IPS-18c (cell line): ENCODE results near the gene ZNF254.
"Not testable (repeated sequence)": the region's sequence is repeated elsewhere in the genome, so short reads cannot be mapped to it uniquely, and the experiment has no call there.

Experiments
- H3K4me3 ChIP-seq: 2 replicates; pipeline ENCODE4 v1.7.0; 2013; ENCODE audit warnings: low read depth, mild to moderate bottlenecking, low read length, moderate library complexity; ENCODE audit not compliant: insufficient read depth
- H3K9me3 ChIP-seq: one replicate; pipeline ENCODE4 v1.6.1; 2013; ENCODE audit warnings: mild to moderate bottlenecking, low read length, moderate library complexity; ENCODE audit not compliant: control insufficient read depth, insufficient read depth

Gene ZNF254

DNA sequence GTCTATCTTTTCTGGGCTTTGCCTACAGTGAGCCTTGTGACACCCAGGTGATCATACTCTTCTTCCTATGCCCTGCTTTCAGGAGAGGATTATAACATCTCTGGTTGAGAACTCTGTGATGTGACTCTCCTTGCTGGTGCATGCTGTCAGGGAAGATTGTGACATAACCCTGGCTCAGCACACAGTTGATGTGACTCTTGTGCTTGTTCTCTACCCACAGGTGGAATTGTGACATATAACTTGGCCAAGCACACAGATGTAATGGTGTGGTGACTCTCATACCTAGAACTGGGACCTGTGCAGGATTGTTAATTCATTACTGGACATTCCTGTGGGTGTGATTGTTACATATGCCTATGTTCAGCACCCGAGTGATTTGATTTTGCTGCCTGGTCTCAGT, 21.7 kb upstream of the ZNF254 start:
- Histone ChIP-seq H3K4me3 (no peak overlapping the region), H3K9me3 (no peaks in the 10 kb centered on the region)

DNA sequence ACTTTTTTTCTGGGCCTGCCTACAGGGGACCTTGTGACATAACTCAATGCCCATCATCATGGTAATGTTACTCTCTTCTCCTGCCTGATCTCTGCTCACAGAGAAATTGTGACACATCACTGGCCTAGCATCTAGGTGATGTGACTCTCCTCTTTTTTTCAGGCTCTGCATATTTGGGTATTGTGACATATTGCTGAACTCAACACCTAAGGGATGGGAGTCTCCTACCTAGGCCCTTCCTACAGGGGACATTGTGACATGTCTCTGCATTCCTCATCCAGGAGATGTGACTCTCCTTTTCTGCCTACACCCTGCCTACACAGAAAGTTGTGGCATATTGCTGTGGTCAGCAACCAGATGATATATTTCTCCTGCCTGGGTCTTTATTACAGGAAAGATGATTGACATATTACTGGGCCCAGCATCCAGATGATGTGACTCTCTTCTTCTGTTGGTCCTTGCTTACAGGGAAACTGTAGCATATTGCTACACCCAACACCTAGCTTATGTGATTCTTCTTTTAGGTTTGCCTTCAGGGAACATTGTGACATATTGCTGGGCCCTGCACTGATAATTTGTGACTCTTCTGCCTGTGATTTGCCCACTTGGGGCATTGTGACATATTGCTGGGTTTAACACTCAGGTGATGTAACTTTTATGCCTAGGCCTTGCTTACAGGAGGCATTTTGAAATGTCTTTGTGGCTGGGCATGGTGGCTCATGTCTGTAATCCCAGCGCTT, 21.0 kb upstream of the ZNF254 start:
- H3K4me3 ChIP-seq: no peak overlapping the region
- no peaks in the 10 kb centered on the region for H3K9me3 ChIP-seq

DNA sequence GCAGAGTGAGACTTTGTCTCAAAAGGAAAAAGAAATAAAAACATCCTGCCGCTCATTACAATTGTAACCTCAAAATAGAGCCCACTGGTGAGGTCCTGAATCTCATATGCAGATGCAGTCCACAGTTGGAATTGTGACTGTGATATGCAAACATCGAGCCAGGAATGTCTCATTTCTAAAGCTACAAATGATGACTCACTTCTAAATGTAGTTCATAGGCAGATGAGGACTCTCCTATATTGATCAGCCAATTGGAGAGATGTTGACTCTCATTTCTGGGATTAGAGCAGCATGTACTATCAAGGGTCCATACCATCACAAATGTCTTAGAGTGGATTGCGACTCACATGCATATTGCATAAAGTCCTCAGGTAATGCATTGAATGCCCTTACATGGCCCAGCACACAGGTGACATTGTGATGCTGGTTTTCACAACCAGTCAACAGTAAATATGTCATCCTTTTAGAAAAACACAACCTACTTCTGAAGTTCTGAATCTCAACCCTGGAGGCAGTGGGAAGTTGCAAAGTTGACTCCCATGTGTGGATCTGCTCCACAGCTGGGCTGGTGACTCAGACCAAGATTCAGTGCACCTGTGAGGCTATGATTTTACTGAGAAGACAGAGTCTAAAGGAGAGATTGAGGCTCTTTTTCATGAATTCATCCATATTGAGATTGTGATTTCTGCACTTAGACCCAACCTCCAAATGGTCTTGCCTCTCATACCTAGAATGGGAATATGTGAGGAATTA, 16.9 kb upstream of the ZNF254 start:
- H3K9me3 ChIP-seq: no peaks in the 10 kb centered on the region

DNA sequence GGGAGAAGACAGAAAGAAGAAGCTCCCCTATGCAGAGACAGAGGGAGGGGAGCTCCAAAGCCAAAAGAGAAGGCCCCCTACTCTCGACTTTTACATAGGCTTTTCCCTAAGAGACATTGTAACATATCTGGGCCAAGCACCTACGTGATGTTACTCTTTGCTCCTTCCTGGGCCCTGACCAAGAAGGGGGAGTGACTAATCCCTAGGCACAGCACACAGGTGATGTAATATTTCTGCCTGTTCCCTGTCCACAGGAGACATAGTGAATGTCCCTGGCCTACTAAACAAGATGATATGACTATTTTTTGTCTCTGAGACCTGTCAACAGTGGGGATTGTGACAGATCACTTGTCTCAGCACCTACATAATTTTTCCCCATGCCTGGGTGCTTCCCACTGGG, 15.9 kb upstream of the ZNF254 start:
- Histone ChIP-seq H3K4me3 (no peak overlapping the region), H3K9me3 (no peaks in the 10 kb centered on the region)

More for the DNA sequence above, 16.9 kb upstream of the ZNF254 start:
- H3K4me3 ChIP-seq: no peak overlapping the region

DNA sequence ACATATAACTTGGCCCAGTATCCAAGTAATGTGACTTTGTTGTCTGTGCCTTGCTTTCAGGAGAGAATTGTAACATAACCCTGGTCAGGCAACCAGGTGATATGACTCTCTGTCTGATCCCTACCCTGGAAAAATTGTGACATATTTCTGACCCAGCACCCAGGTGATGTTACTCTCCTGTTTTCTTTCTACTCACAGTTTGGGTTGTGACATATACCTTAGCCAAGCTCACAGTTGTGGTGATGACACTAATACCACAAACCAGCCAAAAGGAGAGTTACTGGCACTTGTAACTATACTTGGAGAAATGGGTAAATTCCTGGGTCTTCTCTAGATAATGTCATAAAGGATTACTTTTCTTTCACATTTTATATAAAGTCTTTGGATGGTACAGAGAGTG, 14.3 kb upstream of the ZNF254 start:
- H3K9me3 ChIP-seq: no peaks in the 10 kb centered on the region
- H3K4me3 ChIP-seq: no peak overlapping the region

DNA sequence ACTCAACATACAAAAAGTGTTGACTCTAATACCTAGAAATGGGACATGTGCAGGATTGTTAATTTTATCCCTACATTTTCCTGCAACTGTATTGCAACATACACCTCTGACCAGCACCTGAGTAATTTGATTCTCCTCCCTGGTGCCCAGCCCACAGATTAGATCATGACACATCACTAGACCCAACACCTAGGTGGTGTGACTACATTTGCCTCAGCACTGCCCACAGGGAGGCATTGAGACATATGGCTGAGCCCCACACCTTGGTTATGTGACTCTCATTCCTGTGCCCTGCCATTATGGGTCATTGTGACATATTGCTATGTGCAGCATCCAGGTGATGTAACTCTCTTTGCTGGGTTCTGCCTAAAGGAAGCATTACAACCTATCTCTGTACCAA, 13.2 kb upstream of the ZNF254 start:
- Histone ChIP-seq H3K9me3 (no peaks in the 10 kb centered on the region), H3K4me3 (no peak overlapping the region)

DNA sequence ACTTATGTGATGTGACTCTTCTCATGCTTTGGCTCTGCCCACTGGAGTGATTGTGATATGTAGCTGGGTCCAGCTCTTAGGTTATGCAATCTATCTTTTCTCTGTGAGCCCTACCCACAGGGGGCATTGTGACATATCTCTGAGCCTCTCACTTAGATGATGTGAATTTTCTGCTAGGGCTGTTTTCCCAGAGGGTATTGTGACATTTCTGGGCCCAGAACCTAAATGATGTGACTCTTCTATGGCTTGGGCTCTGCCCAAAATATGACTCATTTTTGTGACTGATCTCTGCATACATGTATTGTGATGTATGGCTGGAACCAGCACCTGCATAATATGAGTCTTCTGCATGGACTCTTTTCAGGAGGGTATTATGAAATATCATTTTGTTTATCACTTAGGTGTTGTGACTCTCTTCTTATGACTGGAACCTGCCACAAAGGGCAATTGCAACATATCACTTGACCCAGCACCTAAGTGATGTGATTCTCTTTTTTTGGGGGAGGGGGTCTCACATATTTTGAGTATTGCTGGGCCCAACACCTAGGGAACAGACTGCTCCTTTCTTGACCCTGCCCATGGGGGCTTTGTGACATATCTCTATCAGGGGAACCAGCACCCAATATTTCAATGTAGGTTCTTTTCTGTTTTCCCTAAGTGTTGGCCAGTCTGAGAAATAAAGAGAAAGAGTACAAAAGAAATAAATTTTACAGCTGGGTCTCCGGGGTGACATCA, 12.1 kb upstream of the ZNF254 start:
- Histone ChIP-seq H3K4me3 (no peak overlapping the region), H3K9me3 (no peaks in the 10 kb centered on the region)

DNA sequence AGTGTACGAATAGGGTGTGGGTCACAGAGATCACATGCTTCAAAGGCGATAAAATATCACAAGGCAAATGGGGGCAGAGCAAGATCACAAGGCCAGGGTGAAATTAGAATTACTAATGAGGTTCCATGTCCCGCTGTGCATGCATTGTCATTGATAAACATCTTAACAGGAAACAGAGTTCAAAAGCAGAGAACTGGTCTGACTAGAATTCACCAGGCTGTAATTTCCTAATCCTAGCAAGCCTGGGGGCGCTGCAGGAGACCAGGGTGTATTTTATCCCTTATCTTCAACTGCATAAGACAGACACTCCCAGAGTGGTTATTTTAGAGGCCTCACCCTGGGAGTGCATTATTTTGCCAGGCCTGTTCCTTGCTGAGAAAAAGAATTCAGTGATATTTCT, 11.5 kb upstream of the ZNF254 start:
- H3K4me3 ChIP-seq, H3K9me3 ChIP-seq: not testable (repeated sequence)

DNA sequence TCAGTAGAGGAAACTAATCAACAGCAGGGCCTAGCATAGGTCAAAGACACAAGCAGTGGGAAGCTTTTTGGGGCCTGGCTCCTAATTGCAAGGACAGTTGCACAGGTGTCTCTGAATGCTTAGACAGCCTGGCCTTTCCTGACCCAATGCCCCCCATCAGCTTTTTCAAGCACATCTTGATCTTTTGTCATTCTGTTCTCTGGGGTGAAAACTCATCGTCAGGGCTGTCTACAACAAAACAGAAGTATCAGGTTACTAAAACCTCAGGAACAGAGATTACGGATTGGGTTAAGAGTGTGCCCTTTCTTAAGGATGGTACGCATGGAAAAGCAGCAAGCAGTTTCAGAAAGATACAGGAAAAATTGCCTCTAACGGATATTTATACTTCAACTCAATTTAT, 8.3 kb upstream of the ZNF254 start:
- Histone ChIP-seq H3K4me3 (no peak overlapping the region), H3K9me3 (no peaks in the 10 kb centered on the region)

DNA sequence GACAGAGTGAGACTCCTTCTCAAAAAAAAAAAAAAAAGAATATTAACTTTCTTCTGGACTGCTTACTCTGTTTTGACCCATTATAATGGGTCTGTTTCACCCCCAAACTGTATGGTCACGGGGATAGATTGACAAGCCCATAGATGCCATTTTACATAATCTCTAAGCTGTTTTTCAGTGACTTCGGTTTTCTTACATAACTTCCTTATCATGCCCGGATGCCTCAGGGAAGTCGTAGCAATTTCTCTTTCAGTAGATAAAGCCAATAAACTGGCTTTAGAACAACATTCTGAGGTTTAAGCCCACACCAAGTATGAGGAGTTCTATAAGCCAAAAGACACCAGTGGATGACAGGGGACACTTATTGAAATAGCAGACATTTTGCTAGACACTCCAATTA, 5.9 kb upstream of the ZNF254 start:
- Histone ChIP-seq H3K4me3 (no peak overlapping the region), H3K9me3 (no peaks in the 10 kb centered on the region)

DNA sequence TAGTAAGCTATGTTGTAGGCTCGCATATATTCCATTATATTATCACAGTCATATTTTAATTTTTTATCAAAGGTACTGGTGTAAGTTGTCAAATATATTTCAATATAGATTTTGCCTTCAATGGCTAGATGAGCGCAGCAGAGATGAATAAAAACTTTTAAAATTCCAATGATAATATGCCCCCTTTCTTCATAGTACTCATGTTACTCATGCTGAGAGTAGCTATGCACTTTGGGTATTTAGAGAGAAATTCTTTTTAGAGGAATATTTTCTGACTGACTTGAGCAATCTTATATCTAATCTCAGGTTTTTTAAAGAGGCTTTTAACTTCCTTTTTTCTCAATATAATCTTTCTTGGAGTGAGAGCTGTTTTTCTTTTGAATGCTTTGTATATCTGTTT, 11.4 kb downstream of the ZNF254 start:
- H3K4me3 ChIP-seq: no peak overlapping the region
- no peaks in the 10 kb centered on the region for H3K9me3 ChIP-seq

DNA sequence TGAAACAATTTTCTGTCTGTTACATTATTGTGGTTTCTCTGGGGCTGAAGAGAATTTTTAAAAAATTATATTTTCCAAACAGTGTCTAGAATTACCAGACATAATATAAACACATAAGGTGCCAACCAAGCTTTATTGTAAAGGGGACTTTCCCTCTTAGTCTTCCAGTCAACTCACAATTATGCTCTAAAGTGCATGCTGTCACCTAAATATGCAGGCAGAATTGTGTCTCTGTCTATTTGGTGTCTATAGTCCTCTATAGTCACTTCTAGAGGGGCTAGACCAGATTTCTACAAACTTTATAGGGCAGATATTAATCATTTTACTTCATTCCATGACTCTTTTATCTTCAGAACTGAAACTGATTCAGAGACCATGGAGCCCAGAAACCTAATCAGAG, 12.8 kb downstream of the ZNF254 start:
- Histone ChIP-seq H3K9me3 (peaks cover 2% of the 10 kb centered on the region), H3K4me3 (no peak overlapping the region)

DNA sequence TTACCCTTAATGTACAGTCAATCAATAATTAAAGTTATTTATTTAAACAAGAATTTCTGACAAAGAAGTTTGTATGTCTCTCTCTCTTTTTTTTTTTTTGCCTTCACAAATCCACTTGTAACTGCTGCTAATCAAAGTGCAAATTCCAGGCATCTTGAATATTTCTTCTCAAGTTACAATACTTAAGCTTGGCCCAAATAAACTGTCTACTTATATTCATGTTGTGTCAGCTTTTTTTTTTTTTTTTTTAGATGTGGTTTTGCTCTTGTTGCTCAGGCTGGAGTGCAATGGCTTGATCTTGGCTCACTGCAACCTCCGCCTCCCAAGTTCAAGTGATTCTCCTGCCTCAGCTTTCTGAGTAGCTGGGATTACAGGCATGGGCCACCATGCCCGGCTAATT, 13.6 kb downstream of the ZNF254 start:
- not testable (repeated sequence) for H3K9me3 ChIP-seq, H3K4me3 ChIP-seq

DNA sequence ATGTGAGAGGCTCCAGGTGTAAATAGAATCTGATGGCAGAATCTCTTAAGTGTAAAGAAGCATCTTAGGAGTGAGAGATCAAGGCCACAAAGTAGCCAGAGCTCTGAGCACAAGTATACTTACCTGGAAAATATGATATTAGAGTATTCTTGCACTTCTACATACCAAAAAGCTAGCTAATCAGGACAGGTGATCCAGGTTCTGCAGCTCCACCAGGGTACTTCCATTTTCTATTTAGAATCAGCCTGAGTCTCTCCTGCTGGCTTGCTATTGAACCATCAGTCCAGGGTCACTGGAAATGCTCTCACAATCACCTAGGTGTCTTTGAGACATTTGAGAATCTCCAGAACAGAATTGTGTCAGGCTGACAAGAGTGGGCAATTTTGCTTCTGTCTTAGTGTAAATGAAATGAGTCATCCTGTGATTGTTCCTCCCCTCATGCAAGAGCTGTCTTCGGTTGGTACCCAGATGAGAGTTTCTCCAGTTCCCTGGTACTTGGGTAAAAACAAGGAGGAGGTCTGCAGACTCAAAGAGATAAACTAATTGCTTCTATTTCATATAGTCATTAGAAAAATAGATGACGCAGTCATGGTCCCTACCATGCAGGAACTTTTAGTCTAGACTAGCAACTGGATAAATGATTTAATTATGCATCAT, 14.6 kb downstream of the ZNF254 start:
- peaks cover 2% of the 10 kb centered on the region for H3K9me3 ChIP-seq
- no peak overlapping the region for H3K4me3 ChIP-seq

DNA sequence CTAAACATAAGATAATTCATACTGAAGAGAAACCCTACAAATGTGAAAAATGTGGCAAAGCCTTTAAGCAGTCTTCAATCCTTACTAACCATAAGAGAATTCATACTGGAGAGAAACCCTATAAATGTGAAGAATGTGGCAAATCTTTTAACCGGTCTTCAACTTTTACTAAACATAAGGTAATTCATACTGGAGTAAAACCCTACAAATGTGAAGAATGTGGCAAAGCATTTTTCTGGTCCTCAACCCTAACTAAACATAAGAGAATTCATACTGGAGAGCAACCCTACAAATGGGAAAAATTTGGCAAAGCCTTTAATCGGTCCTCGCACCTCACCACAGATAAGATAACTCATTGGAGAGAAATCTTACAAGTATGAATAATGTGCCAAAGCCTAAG, 40.6 kb downstream of the ZNF254 start:
- peaks cover 10% of the 10 kb centered on the region for H3K9me3 ChIP-seq
- no peak overlapping the region; the same call in 1 of the 2 replicates for H3K4me3 ChIP-seq

DNA sequence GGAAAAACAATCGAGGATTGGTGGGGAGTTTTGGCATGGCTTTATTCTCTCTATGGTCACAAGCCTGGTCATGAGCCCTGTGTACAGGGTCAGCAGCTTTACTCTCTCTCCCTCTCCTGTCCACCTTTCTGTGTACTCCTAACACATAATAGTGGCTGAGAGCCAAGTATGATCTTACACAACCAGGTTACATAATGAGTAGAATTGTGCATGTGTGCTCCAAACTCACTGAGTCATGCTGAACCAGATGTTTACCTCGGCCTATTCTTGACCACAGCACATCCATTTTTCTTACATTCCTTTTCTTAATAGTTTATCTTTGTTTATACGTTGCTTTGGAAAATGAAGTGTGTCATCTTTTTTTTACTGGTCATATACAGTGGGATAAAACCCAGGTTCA, 53.1 kb downstream of the ZNF254 start:
- Histone ChIP-seq H3K9me3 (peaks cover 5% of the 10 kb centered on the region), H3K4me3 (no peak overlapping the region)

DNA sequence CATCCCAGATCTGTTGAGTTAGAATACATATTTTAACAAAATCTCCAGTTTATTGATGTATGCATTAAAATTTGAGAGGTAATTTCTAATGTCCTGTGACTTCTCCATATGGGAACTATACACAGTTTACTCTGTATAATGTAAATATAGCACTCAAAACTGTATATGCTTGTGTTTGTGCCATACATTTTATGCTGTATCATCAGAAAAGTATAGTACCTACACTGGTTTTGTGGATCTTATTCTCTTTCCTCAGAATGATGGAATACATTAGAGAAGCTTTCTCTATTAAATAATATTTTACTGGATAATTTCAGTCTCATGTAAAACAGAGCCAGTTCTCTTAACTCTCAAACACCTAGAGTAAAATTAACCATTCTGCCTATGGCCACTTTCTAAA, 53.6 kb downstream of the ZNF254 start:
- H3K9me3 ChIP-seq: peaks cover 5% of the 10 kb centered on the region
- no peak overlapping the region for H3K4me3 ChIP-seq

DNA sequence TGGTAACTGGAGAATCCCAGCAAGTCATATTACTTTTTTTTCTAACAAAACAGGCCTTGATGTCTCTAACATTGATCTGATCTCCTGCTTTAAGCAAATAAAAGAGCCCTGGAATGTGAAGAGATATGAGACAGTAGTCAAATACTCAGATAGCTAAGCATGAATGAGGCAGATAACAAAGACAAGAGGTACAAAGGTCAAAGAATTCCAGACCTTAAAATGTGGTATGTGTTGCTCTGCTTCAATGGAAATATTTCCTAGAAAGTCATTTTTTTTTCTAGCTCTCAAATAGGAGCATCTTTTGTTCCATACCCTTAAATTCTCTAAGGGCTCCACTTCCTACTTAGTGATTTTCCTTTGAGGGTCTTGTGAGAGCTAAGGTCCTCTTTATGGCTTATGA, 54.6 kb downstream of the ZNF254 start:
- peaks cover 5% of the 10 kb centered on the region for H3K9me3 ChIP-seq
- H3K4me3 ChIP-seq: no peak overlapping the region
